Activated T-cell treated with anti-CD3 and anti-CD28 coated beads, Interleukin-2, amount 50 U/mL, for 72 hours (primary cell): ENCODE results near the gene NR6A1. TPM values are rescaled to one million over a fixed set of nuclear protein-coding genes. Genes with fewer than 3 reads are reported as not detected.

Experiments used
- ATAC-seq, 2 donors: fragments of 150-1000 bp; cut with Tn5 transposase; replicated peaks in 1 of 2; 2 replicates each; pipeline ENCODE4 v1.10.0; 2021; ENCODE audit warnings: moderate library complexity in 2 of 2, mild to moderate bottlenecking in 1 of 2
- DNase-seq, 2 donors: peaks; one replicate each; pipeline ENCODE4 v3.0.0; 2021 to 2022; ENCODE audit warnings: mixed read lengths in 1 of 2
- H3K27ac Mint-ChIP-seq: one replicate; pipeline ENCODE4 v1.8.0; 2022; ENCODE audit warnings: mild to moderate bottlenecking, moderate library complexity, mixed read lengths
- H3K27me3 Mint-ChIP-seq: one replicate; pipeline ENCODE4 v1.8.0; 2022; ENCODE audit warnings: low read depth, mixed read lengths
- H3K36me3 Mint-ChIP-seq, 2 donors: one replicate each; pipeline ENCODE4 v1.8.0; 2022; ENCODE audit warnings: mixed read lengths in 2 of 2, mild to moderate bottlenecking in 1 of 2; ENCODE audit not compliant: insufficient read depth in 2 of 2
- H3K4me1 Mint-ChIP-seq: one replicate; pipeline ENCODE4 v1.8.0; 2022; ENCODE audit warnings: low read depth, mixed read lengths
- H3K4me3 Mint-ChIP-seq, 2 donors: one replicate each; pipeline ENCODE4 v1.8.0; 2022; ENCODE audit warnings: mild to moderate bottlenecking in 2 of 2, mixed read lengths in 2 of 2, moderate library complexity in 2 of 2
- H3K9me3 Mint-ChIP-seq, 2 donors: one replicate each; pipeline ENCODE4 v1.8.0; 2022; ENCODE audit warnings: mixed read lengths in 2 of 2
- total RNA-seq, 2 donors: library from RNA; stranded (reverse); gene quantifications; one replicate each; pipeline ENCODE4 v1.2.3, GENCODE V29; 2022

Gene NR6A1
- total RNA-seq, 2 donors from 2014 or later: 2.9 to 4.0 TPM

DNA sequence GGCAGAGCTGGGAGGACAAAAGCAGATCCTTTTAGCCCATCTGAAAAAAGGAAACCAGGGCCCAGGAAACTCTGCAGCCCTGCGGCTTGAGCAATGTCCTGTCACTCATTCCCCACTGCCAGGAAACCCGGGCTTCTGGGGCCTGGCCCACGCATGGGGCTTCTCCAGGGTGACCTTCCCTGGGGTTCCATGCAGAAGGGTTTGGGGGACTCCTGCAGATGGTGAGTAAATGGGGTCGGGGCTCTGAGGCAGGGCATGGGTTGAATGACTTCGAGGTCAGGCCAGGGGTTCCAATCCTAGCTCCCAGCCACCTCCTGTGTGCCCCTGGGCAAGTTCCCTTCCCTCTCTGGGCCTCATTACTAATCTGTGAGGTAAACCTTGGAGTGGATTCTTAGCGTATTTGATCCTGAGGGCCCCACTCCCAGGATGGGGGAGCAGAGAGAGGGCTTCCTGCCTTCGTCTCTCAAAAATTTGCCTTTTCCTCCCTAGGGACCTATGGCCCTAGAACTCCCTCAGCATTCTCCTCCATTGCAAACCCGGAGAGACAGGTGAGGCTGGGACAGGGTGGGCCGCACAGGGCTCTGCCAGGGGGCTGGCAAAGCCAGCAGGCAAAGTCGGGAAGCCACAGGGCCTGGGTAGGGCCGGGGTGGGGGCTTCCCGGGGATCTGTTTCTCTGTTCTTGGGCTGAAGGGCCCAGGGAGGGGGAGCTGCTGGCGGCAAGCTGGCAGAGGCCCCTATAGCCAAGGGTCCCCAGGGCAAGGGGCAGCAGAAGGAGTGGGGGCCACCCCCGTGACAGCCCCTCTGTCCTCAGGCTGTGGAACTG is 295.0 kb downstream of the NR6A1 start:
- H3K36me3 Mint-ChIP-seq: no peaks in the 10 kb centered on the region
- no peaks in the 10 kb centered on the region for H3K4me1 Mint-ChIP-seq
- H3K9me3 Mint-ChIP-seq: no peaks in the 10 kb centered on the region

DNA sequence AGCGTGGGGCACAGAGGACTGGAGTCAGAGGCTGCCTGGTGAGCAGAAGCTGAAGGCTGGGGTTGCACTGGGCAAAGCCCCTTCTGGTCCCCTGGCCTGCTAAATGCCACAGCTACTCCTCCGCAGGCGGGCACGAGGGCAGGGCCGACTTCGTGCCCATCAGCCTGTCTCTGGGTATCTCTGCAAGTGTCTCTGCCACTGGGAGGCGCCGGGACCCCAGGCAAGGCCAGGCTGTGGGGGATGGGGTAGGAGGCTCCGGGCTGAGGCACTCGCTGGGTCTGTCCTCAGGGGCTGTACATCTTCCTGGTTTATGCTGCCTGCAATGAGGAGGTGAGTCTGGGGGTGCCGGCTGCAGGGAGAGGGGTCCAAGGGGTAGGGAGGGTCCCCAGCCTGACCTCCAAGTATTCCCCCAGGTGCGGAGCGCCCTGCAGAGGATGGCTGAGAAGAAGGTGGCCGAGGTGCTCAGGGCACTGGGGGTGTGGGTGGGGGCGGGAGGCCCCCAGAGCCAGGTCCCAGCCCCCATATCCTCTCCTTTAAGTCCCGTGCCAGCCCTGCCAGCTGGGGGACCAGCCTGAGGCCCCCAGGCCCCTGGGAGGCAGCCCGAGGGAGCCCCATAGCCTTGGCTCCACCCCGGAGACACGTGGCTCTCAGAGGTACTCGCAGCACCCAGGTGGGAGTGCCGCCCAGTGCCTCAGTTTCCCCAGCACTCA is 295.8 kb downstream of the NR6A1 start:
- peaks cover 6% of the 10 kb centered on the region for H3K27me3 Mint-ChIP-seq
- no peaks in the 10 kb centered on the region for H3K36me3 Mint-ChIP-seq
- no peaks in the 10 kb centered on the region for H3K4me1 Mint-ChIP-seq
- H3K27ac Mint-ChIP-seq: no peak overlapping the region
- H3K9me3 Mint-ChIP-seq: no peaks in the 10 kb centered on the region
- no peak for ATAC-seq
- no peak for DNase-seq
- H3K4me3 Mint-ChIP-seq: no peak overlapping the region

More for the DNA sequence above, 295.0 kb downstream of the NR6A1 start:
- no peak for DNase-seq
- Mint-ChIP-seq H3K27me3 (peaks cover 7% of the 10 kb centered on the region), H3K27ac (no peak overlapping the region), H3K4me3 (no peak overlapping the region)
- ATAC-seq: no peak

DNA sequence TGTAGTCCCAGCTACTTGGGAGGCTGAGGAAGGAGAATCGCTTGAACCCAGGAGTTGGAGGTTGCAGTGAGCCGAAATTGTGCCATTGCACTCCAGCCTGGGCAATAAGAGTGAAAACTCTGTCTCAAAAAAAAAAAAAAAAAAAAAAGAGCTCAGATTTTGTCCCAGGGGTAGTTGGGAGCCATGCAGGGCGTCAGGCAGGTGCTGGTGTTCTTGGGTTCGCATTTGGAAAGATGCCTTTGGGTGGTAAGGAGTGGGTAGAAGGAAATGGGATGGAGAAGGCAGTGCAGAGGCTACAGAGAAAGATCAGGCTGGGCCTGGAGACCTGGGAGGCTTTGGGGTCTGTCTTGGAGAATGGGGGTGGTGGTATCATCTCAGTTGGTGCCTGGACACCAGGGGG is 297.0 kb downstream of the NR6A1 start:
- no peak overlapping the region for H3K4me3 Mint-ChIP-seq
- no peak overlapping the region for H3K27ac Mint-ChIP-seq
- H3K36me3 Mint-ChIP-seq: no peaks in the 10 kb centered on the region
- H3K9me3 Mint-ChIP-seq: no peaks in the 10 kb centered on the region
- ATAC-seq: no peak
- DNase-seq: no peak
- H3K4me1 Mint-ChIP-seq: no peaks in the 10 kb centered on the region
- no peaks in the 10 kb centered on the region for H3K27me3 Mint-ChIP-seq

DNA sequence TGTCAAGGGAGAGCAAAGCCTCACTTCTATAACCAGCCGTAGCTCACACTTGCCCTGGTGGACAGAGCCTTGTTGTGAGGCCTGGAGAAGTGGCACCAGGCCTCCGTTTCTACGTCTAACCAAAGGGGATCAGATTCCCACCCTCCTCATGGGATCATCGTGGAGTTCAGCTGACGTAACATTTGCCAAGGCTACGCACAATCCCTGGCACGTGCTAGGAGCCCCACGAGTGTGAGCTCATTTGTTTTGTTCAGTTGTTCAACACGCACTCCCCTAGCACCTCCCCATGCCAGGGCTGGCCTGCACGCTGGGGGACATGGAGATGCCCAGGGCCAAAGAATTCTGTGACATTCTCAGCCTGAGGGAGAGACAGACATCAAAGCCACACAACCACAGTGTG is 297.8 kb downstream of the NR6A1 start:
- Mint-ChIP-seq H3K36me3 (no peaks in the 10 kb centered on the region), H3K27ac (no peak overlapping the region), H3K4me3 (no peak overlapping the region), H3K4me1 (no peaks in the 10 kb centered on the region), H3K9me3 (no peaks in the 10 kb centered on the region), H3K27me3 (no peaks in the 10 kb centered on the region)
- DNase-seq: no peak
- no peak for ATAC-seq

DNA sequence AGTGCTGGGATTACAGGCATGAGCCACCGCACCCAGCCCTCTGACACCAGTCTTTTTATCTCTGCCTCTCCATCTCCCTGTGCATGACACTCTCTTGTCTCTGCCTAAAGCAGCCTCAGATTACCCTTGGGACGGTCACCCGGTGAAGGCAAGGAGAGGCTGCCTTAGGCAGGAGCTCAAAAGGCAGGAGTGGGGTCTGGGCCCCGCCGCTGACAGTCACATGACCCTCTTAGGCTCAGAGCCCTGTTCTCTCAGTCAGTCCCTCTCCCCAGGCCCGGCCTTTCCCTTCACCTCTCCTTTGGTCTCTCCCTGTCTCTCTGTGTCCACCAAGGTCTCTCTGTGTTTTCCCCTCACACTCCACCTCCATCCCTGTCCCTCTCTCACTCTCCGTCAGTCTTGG is 298.3 kb downstream of the NR6A1 start:
- H3K9me3 Mint-ChIP-seq: no peaks in the 10 kb centered on the region
- no peak for ATAC-seq

DNA sequence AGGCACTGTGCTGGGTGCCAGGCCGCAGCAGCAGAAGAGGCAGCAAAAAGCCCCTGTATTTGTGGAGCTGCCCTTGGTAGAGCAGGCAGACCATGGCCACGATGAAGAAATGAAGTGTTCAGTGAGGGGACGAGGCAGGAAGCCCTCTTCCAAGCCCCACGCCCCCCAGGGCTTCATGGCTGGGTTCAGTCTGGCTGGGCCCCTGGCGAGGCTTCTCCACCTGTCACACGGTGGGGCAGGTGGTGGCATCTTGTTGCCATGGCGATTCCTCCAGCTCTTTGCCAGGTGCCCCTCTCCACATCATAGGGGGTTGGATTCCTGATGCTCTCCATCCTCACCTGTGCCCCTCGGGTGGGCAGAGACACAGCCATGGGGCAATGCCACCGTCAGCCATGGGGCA is 299.4 kb downstream of the NR6A1 start:
- H3K4me3 Mint-ChIP-seq: no peak overlapping the region
- no peaks in the 10 kb centered on the region for H3K27me3 Mint-ChIP-seq

More for the DNA sequence above, 298.3 kb downstream of the NR6A1 start:
- no peaks in the 10 kb centered on the region for H3K4me1 Mint-ChIP-seq
- H3K27ac Mint-ChIP-seq: no peak overlapping the region
- H3K27me3 Mint-ChIP-seq: no peaks in the 10 kb centered on the region
- DNase-seq: no peak
- no peaks in the 10 kb centered on the region for H3K36me3 Mint-ChIP-seq
- no peak overlapping the region for H3K4me3 Mint-ChIP-seq

DNA sequence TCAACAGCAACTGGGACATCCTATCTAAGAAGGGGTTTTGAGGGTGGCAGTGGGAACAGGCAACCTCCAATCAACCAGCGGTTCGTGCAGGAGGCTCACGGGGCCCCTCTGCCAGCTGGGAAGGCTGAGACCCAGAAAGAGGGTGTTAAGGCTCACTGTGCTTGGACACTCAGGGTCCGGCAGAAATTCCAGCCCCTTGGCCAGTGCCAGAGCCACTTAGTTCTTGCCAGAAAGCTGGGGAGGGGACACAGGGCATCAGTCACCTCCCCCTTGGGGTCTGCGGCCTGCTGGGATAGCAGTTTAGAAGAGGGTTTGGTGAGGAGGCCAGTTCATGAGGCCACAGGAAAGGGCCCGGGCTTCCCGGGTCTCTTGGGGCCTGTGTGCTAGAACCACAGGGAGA is 300.4 kb downstream of the NR6A1 start:
- Mint-ChIP-seq H3K9me3 (no peaks in the 10 kb centered on the region), H3K4me1 (no peaks in the 10 kb centered on the region), H3K27ac (no peak overlapping the region), H3K27me3 (no peaks in the 10 kb centered on the region), H3K36me3 (no peaks in the 10 kb centered on the region), H3K4me3 (no peak overlapping the region)
- DNase-seq: no peak
- ATAC-seq: no peak

More for the DNA sequence above, 299.4 kb downstream of the NR6A1 start:
- H3K36me3 Mint-ChIP-seq: no peaks in the 10 kb centered on the region
- H3K9me3 Mint-ChIP-seq: no peaks in the 10 kb centered on the region
- DNase-seq: no peak
- H3K4me1 Mint-ChIP-seq: no peaks in the 10 kb centered on the region
- ATAC-seq: no peak
- H3K27ac Mint-ChIP-seq: no peak overlapping the region

DNA sequence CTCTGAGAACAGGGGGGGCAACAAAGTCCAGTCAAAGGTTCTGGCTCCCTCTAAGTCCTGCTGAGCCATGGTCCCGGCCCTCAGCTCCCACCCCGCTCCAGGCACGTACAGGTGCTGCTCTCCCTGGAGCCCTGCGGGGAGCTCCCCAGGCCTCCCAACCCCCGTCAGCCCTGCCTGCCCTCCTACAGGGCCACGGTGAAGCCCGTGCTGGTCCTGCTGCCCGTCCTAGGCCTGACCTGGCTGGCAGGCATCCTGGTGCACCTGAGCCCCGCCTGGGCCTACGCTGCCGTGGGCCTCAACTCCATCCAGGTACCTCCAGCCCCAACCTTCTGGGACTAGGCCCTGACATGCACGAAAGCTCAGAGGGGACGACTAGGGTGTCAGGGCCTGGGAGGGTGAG is 300.8 kb downstream of the NR6A1 start:
- no peak for ATAC-seq
- no peak for DNase-seq
- Mint-ChIP-seq H3K36me3 (no peaks in the 10 kb centered on the region), H3K4me3 (no peak overlapping the region), H3K9me3 (no peaks in the 10 kb centered on the region), H3K27me3 (peaks cover 1% of the 10 kb centered on the region), H3K27ac (no peak overlapping the region), H3K4me1 (no peaks in the 10 kb centered on the region)

DNA sequence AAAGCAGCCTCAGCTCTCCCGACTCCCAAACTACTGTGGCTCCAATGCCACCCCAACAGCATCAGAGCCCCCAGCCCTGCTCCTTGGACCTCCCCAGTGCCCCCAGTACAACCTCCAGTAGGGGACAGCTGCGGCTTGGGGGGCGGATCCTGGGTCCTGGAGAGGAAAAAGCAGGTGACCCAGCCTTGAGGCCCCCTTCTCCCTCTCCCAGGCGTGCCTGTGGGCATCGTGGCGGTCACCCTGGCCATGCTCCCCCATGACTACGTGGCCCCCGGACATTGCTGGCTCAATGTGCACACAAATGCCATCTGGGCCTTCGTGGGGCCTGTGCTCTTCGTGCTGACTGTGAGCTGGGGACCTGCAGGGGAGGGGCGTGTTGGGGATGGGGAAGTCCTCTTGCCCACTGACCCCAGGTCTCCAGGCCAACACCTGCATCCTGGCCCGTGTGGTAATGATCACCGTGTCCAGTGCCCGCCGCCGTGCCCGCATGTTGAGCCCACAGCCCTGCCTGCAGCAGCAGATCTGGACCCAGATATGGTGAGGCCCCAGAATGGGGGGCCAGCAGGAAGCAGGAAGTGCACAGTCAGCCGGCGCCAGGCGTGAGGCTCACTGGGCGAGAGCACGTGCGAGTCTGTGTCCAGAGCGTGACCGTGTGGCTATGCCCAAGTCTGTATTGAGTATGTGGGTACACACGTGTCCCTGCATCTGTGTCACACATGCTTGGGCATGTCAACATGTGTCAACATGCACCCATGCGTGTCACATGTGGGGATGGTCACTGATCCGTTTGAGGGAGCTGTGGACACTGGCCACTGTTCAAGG is 301.9 kb downstream of the NR6A1 start:
- DNase-seq: no peak
- no peak for ATAC-seq

DNA sequence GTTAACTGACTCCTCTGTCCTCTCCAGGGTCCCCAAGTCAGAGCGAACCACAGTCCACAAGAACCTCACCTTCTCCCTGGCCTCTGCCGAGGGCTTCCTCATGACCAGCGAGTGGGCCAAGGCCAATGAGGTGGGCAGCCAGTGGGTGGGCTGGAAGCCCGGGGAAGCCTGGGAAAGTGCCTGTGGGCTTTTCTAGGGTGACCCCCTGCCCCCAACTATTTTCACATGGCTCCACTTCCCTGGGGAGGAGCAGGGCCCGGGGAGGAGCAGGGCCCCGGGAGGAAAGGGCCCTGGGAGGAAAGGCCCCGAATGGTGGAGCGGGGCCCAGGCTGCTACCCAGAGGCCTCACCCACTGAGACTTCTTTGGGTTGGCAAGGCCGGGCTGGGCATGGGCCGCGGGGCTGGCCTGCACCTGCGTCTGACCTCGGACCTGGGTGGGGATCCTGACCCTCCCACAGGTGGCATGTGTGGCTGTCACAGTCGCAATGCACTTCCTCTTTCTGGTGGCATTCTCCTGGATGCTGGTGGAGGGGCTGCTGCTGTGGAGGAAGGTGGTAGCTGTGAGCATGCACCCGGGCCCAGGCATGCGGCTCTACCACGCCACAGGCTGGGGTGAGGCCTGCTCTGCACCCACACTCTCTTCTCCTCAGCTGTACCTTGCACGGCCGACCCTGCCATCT is 302.9 kb downstream of the NR6A1 start:
- ATAC-seq: no peak
- Mint-ChIP-seq H3K9me3 (no peaks in the 10 kb centered on the region), H3K4me1 (no peaks in the 10 kb centered on the region), H3K27ac (no peak overlapping the region), H3K36me3 (no peaks in the 10 kb centered on the region), H3K27me3 (peaks cover 12% of the 10 kb centered on the region), H3K4me3 (no peak overlapping the region)
- DNase-seq: no peak

More for the DNA sequence above, 301.9 kb downstream of the NR6A1 start:
- Mint-ChIP-seq H3K4me1 (no peaks in the 10 kb centered on the region), H3K27ac (no peak overlapping the region), H3K9me3 (no peaks in the 10 kb centered on the region), H3K27me3 (peaks cover 12% of the 10 kb centered on the region), H3K4me3 (no peak overlapping the region), H3K36me3 (no peaks in the 10 kb centered on the region)

DNA sequence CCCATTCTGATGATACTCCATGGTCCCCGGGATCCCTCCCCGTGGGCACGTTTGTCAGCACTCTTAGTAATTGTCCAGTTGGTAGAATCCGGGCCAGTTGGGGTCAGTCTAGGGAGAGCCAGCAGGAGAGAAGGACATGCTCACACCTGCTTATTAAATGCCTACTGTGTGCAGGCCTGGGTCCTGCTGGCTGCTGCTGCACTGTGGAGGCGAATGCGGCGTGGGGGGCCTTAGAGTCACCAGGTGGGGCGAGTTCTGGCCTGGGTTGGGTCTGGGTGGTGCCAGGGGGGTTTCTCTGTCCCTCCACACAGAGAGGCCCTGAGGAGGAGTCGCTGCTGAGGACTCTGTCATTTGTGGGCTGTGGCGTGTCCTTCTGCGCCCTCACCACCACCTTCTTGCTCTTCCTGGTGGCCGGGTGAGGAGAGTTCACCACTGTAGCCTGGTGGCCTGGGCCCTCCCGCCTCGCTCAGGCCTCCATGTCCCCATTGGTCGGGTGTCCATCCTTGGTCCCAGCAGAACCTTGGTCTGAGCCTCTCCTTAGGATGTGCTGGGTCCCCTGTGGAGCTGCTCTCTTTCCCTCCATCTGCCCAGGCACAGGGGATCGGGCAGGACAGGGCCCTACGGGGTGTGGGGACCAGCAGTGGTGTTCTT is 303.6 kb downstream of the NR6A1 start:
- no peak overlapping the region for H3K4me3 Mint-ChIP-seq
- DNase-seq: no peak
- H3K27ac Mint-ChIP-seq: no peak overlapping the region
- H3K9me3 Mint-ChIP-seq: no peaks in the 10 kb centered on the region
- no peaks in the 10 kb centered on the region for H3K36me3 Mint-ChIP-seq
- no peaks in the 10 kb centered on the region for H3K4me1 Mint-ChIP-seq
- ATAC-seq: no peak
- H3K27me3 Mint-ChIP-seq: peaks cover 12% of the 10 kb centered on the region
